ENCODE results near the gene VCL. TPM values are rescaled to one million over a fixed set of nuclear protein-coding genes. Genes with fewer than 3 reads are reported as not detected.

Gene VCL
- polyA plus RNA-seq, 6 donors from 2014 or later, result 17.1 to 27.6 (median 25.2) TPM

DNA sequence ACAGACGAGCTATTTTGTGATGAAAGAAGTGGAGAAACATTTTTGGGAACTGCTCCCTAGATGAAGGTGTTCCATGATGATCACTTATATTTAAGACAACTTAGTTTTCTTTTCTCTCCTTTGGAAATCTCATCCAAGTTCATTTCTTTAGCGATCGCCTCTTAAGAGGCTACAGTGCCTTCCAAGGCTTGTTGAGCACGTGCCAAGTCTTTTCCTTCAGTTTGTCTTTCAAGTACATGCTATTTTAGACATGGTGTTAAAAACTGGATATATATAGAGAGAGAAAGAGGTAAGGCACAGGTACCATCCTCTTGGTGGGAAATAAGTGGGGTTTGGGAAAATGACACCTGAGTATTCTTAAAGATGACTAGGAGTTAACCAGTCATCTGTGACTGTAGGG lies 155.8 kb downstream of the VCL start:
- Mint-ChIP-seq H3K4me3 (peak overlapping the region in 1 of 8 donors; percentile 74), H3K27ac (peak overlapping the region in 4 of 6 donors; percentile 38 to 85 (median 72)), H3K27me3 (no peaks in the 10 kb centered on the region), H3K9me3 (no peaks in the 10 kb centered on the region), H3K36me3 (peaks cover 0 to 4% of the 10 kb centered on the region in 2 donors), H3K4me1 (peaks cover 47 to 65% (median 51%) of the 10 kb centered on the region in 3 donors)
- no peak for DNase-seq
- no peak for ATAC-seq (ENCODE audit: low read depth in 2 of 2)

DNA sequence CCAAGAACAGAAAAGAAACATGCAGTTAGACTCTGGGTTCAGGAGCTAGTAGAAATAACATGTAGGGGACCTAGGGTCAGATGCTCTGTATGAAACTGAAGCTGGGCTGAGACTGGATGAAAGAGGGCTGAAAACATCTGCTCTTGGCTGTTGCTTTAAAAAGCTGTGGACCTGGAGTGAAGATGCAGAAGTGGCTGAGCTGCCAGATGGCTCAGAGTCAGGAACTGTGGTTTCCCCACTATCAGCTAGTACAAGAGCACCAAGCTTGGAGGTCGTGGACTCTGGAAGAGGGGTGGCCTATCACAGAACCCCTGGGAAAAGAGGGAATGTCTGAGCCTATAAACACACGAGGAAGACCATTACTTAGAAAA lies 159.0 kb downstream of the VCL start:
- peaks cover 61 to 92% (median 63%) of the 10 kb centered on the region in 3 donors for H3K4me1 Mint-ChIP-seq

DNA sequence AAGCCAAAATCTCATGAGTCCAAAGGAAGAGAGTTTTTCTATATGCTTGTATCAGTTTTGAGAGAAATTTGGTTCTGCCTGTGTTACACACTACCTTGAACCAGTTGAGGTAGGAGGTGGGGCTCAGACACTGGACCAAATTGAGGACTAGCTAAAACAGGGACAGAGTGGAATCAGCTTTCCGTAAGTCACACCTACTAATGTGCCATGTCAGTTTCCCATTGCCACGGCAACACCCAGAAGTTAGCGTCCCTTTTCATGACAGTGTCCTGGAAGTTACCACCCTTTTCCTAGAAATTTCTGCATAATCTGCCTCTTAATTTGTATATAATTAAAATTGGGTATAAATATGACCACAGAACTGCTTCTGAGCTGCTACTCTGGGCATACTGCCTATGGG lies 162.1 kb downstream of the VCL start:
- H3K4me1 Mint-ChIP-seq, result peaks cover 57 to 93% (median 60%) of the 10 kb centered on the region in 3 donors
- no peak for DNase-seq
- peak overlapping the region in 4 of 8 donors; percentile 6 to 66 (median 30) for H3K4me3 Mint-ChIP-seq
- peak overlapping the region in 4 of 6 donors; percentile 5 to 75 (median 32) for H3K27ac Mint-ChIP-seq
- H3K27me3 Mint-ChIP-seq, result no peaks in the 10 kb centered on the region
- H3K9me3 Mint-ChIP-seq, result no peaks in the 10 kb centered on the region
- ATAC-seq (ENCODE audit: low read depth in 2 of 2), result no peak
- no peaks in the 10 kb centered on the region for H3K36me3 Mint-ChIP-seq

More for the DNA sequence above, 159.0 kb downstream of the VCL start:
- Mint-ChIP-seq H3K9me3 (no peaks in the 10 kb centered on the region), H3K36me3 (peaks cover 0 to 4% of the 10 kb centered on the region in 2 donors), H3K27ac (peak overlapping the region; percentile 73 to 94 (median 92)), H3K4me3 (peak overlapping the region; percentile 18 to 80 (median 58)), H3K27me3 (no peaks in the 10 kb centered on the region)
- ATAC-seq (ENCODE audit: low read depth in 2 of 2), result peak; percentile 79 to 92
- no peak for DNase-seq

DNA sequence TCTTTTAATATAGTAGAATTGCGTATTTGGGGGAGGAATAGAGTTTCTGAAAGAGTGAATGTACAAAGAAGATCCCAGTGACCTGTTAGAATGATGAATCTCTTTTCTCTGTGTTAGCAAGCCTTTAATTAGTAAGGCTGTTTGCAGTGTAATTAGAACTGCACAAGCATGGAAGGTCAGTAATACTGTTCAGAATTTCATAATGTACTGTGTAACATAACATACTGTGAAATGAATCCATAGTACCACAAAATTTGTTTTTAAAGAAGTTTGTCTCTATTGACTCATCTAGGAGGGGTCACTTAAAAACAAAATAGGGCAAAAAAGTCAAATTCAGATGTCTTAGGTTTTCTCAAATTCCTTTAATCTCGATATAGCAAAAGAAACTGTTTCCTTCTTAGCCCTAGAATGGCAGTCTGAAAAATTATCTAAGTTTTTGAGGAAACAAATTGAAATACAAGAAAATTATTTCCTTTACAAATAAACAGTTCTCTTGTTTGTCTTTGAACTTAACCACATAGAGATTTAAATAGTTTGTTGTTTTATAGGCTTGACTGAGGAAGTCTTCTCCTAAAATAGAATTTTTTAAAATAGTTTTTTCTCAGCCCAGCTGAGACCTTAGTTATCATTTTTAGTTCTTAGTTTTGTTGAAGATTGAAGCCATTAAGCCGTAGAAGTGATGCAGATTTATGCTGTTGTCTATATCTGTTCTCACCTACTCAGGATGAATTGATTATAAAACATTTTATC lies 165.6 kb downstream of the VCL start:
- ATAC-seq (ENCODE audit: low read depth in 2 of 2) (no peak), DNase-seq (no peak)
- Mint-ChIP-seq H3K27me3 (no peaks in the 10 kb centered on the region), H3K9me3 (no peaks in the 10 kb centered on the region), H3K27ac (peak overlapping the region; percentile 80 to 97 (median 94)), H3K36me3 (no peaks in the 10 kb centered on the region), H3K4me1 (peaks cover 46 to 87% (median 67%) of the 10 kb centered on the region in 3 donors), H3K4me3 (peak overlapping the region; percentile 61 to 89 (median 76))

DNA sequence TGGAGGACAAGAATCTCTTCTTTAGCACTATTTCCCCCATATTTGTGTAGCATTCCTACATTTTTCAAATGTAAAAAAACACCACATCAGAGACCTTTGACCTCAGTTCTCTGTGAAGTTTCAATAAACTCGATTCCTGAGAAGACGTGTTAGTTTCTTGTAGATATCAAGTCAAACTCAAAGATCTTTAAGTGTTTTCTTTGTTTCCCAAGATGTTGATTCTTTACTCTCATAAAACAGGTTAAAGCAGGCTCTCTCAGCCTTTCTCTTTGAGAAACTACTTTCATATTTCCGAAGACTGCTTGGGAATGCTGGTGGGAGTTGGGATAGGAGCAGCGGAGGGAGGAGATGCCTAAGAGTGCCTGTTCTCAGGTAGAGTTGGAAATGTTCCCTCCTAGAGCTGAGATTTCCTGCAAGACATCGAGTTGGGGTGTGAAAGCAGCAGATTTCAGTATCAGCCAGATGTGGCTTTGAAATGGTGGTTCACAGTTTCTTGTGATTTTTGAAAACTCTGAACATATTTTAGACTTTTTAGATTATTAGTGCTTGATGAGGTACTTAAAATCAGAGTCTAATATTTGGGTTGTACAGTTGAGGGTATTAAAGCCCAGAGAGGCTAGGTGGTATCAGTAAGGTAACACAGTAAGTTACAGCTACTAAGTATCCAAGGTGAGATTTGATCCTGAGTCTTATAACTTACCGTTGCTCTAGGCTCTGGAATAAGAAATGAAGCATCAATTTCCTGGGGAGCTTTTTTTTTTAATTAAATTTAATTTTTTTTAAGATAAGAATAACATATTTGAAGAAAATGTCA lies 167.0 kb downstream of the VCL start:
- H3K27ac Mint-ChIP-seq, result peak overlapping the region; percentile 38 to 95 (median 90)
- H3K9me3 Mint-ChIP-seq, result no peaks in the 10 kb centered on the region
- ATAC-seq (ENCODE audit: low read depth in 2 of 2) (no peak), DNase-seq (no peak)
- H3K4me3 Mint-ChIP-seq, result peak overlapping the region; percentile 52 to 87 (median 81)
- H3K36me3 Mint-ChIP-seq, result no peaks in the 10 kb centered on the region
- H3K4me1 Mint-ChIP-seq, result peaks cover 50 to 87% (median 75%) of the 10 kb centered on the region in 3 donors
- no peaks in the 10 kb centered on the region for H3K27me3 Mint-ChIP-seq

DNA sequence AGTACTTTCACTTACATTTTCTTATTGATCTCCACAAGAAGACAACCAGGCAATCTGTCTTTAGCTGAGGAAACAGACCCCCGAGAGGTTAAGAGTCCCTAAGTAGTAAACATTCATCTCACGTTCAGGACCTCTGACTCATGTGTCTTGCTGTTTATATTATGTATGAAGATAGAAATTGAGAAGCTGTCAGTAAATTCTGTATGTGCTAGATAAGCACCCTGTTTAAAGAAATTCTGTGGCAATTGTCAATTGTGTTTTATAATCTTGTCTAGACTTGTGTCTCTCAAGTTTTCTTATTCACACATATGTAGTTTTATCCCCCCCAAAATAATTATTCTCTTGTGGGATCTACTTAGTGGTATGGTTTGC lies 167.6 kb downstream of the VCL start:
- Mint-ChIP-seq H3K9me3 (no peaks in the 10 kb centered on the region), H3K27me3 (no peaks in the 10 kb centered on the region), H3K4me3 (peak overlapping the region in 7 of 8 donors; percentile 73 to 91 (median 84)), H3K36me3 (no peaks in the 10 kb centered on the region), H3K27ac (peak overlapping the region in 5 of 6 donors; percentile 82 to 95 (median 91)), H3K4me1 (peaks cover 47 to 84% (median 71%) of the 10 kb centered on the region in 3 donors)
- DNase-seq, result no peak
- ATAC-seq (ENCODE audit: low read depth in 2 of 2), result no peak

DNA sequence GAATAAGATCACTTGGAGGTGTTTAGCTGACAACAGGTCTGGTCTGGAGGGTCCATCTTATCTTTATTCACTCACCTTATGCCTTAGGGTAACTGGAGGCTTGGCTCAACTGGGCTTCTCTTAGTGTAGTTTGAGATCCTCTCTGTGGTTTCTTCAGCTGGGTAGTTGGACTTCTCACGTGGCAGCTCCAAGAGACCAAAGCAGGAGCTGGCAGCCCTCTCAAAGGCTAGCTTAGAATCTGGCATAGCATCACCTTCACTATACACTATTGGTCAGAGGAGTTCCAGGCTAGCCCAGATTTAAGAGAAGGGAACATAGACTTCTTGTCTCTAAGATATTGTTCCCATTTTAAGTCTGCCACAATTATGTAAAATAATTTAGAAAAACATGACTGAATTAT lies 169.5 kb downstream of the VCL start:
- Mint-ChIP-seq H3K36me3 (peaks cover 0 to 6% of the 10 kb centered on the region in 2 donors), H3K4me1 (peaks cover 44 to 83% (median 72%) of the 10 kb centered on the region in 3 donors), H3K4me3 (peak overlapping the region; percentile 49 to 93 (median 82)), H3K27ac (peak overlapping the region; percentile 67 to 98 (median 90)), H3K27me3 (no peaks in the 10 kb centered on the region), H3K9me3 (no peaks in the 10 kb centered on the region)
- ATAC-seq (ENCODE audit: low read depth in 2 of 2), result no peak
- DNase-seq, result no peak

Other genes starting within 250 kb of the VCL start
- 10 to 100 TPM; 17.6 to 54.5 (median 39.6) TPM for gene CHCHD1, start 216.1 kb upstream of the VCL start, polyA plus RNA-seq (ENCODE audit: low read depth in 6 of 6)
- 10 to 100 TPM in 5 of 6 donors, 1 to 10 TPM in 1; 4.3 to 21.7 (median 15.8) TPM for gene ZSWIM8, start 212.5 kb upstream of the VCL start, polyA plus RNA-seq (ENCODE audit: low read depth in 6 of 6)
- gene NDST2, start 186.5 kb upstream of the VCL start, polyA plus RNA-seq (ENCODE audit: low read depth in 6 of 6), result 10 to 100 TPM in 5 of 6 donors, 1 to 10 TPM in 1; 6.2 to 29.8 (median 16.4) TPM
- 1 to 10 TPM; 1.7 to 5.1 (median 3.6) TPM for gene CAMK2G, start 123.6 kb upstream of the VCL start, polyA plus RNA-seq (ENCODE audit: low read depth in 6 of 6)
- under 1 TPM in 1 of 6 donors, not detected in 5; 0.12 TPM for gene PLAU, start 87.0 kb upstream of the VCL start, polyA plus RNA-seq (ENCODE audit: low read depth in 6 of 6)
- 10 to 100 TPM; 28.8 to 40.8 (median 32.9) TPM for gene AP3M1, start 152.7 kb downstream of the VCL start, polyA plus RNA-seq (ENCODE audit: low read depth in 6 of 6)
- 100 to 1,000 TPM; 240 to 379 (median 288) TPM for gene ADK, start 153.1 kb downstream of the VCL start, polyA plus RNA-seq (ENCODE audit: low read depth in 6 of 6)